PC-9 (cell line): ENCODE results near the gene CRYBB3. TPM values are rescaled to one million over a fixed set of nuclear protein-coding genes. Genes with fewer than 3 reads are reported as not detected.

ENCODE experiments used
- BruUV-seq: library from RNA; stranded (reverse); fragments of 400-500 nt; replicated peaks from 2 replicates; lab custom pipeline; 2021; lab: Mats Ljungman, UMichigan
- CTCF ChIA-PET: fragments of 300-600 bp; sonication (Branson Sonifier 250); formaldehyde crosslinking; loops from one replicate; lab custom pipeline; 2022; ENCODE audit warnings: antibody characterized with exemption; lab: Charles Lee
- POLR2A ChIA-PET: fragments of 300-600 bp; sonication (Branson Sonifier 250); formaldehyde crosslinking; loops from one replicate; lab custom pipeline; 2022; ENCODE audit warnings: antibody characterized with exemption; ENCODE audit not compliant: unreplicated experiment; lab: Charles Lee
- DNase-seq, 2 experiments: peaks; one replicate each; pipeline versions ENCODE4 v3.0.0 to v3.0.0-alpha.2; 2015 to 2022; ENCODE audit warnings: mixed read lengths in 1 of 2
- H2AFZ ChIP-seq: fragments of 200-600 bp; sonication (generic); 2 replicates; pipeline ENCODE4 v1.8.1; 2017; ENCODE audit warnings: antibody characterized with exemption
- H3F3A ChIP-seq: fragments of 200-600 bp; sonication (generic); 2 replicates; pipeline ENCODE4 v1.8.1; 2017; ENCODE audit warnings: antibody characterized with exemption, mild to moderate bottlenecking, low read depth; ENCODE audit not compliant: insufficient read depth
- H3K27ac ChIP-seq: fragments of 200-600 bp; sonication (generic); 2 replicates; pipeline ENCODE4 v1.6.1; 2016; ENCODE audit warnings: mixed run types
- H3K27me3 ChIP-seq: fragments of 200-600 bp; sonication (generic); 2 replicates; pipeline ENCODE4 v1.6.1; 2016; ENCODE audit warnings: low read depth, mixed run types; ENCODE audit not compliant: insufficient read depth
- H3K36me3 ChIP-seq: fragments of 200-600 bp; sonication (generic); 2 replicates; pipeline ENCODE4 v1.6.1; 2016; ENCODE audit warnings: low read depth, mixed run types
- H3K4me1 ChIP-seq: fragments of 200-600 bp; sonication (generic); replicated peaks from 2 replicates; pipeline ENCODE4 v1.6.1; 2016; ENCODE audit warnings: mixed run types; ENCODE audit not compliant: insufficient read depth
- H3K4me2 ChIP-seq: fragments of 200-600 bp; sonication (generic); 2 replicates; pipeline ENCODE4 v1.6.1; 2017; ENCODE audit warnings: mixed run types
- H3K4me3 ChIP-seq: fragments of 200-600 bp; sonication (generic); 2 replicates; pipeline ENCODE4 v1.6.1; 2016; ENCODE audit warnings: mixed run types
- H3K79me2 ChIP-seq: fragments of 200-600 bp; sonication (generic); 2 replicates; pipeline ENCODE4 v1.6.1; 2017; ENCODE audit warnings: low read depth, mixed run types
- H3K9me2 ChIP-seq: fragments of 200-600 bp; sonication (generic); 2 replicates; pipeline ENCODE4 v1.8.1; 2017; ENCODE audit warnings: mild to moderate bottlenecking; ENCODE audit not compliant: insufficient read depth
- H3K9me3 ChIP-seq: fragments of 200-600 bp; sonication (generic); 2 replicates; pipeline ENCODE4 v1.8.1; 2016; ENCODE audit warnings: low read depth; ENCODE audit not compliant: insufficient read depth
- H4K20me1 ChIP-seq: fragments of 200-600 bp; sonication (generic); 2 replicates; pipeline ENCODE4 v1.8.1; 2017; ENCODE audit not compliant: insufficient read depth
- EZH2 ChIP-seq: fragments of 200-600 bp; sonication (generic); IDR thresholded peaks from 2 replicates; pipeline ENCODE4 v1.8.0; 2017; ENCODE audit warnings: antibody characterized with exemption, low read depth
- intact Hi-C: fragments of 100-400 bp; cut with micrococcal nuclease; formaldehyde crosslinking; loops from one replicate; pipeline ENCODE4 v1.10.0; 2022; ENCODE audit not compliant: unreplicated experiment
- total RNA-seq: library from RNA; stranded (reverse); gene quantifications from 2 replicates; pipeline ENCODE4 v1.2.3, GENCODE V29; 2021
- TF ChIP-seq, protein P1 (sequence below): fragments of 200-600 bp; sonication (generic); conservative IDR thresholded peaks from 2 replicates; pipeline ENCODE4 v1.6.1; 2017; ENCODE audit warnings: mixed run types, antibody characterized with exemption, mild to moderate bottlenecking, moderate library complexity

The CRYBB3 gene
- total RNA-seq, 1 experiment from 2014 or later, result 0.85 TPM

DNA sequence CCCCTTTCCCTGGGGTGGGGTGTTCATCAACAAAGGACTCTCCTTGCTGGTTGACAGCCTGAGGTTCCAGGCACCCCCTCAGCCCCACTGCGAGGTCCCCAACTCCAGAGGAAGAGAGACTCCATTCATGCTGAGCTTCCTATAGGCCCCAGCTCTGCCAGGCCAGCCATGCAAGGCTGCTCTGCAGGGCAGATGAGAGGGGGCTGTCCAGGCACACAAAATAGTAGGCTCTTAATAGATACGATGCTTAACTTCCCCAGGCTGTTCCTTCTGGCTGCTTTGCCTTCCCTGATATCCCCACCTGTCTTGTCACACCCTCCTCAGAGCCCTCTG is 45.0 kb upstream of the CRYBB3 start:
- no peaks in the 10 kb centered on the region for H3K27me3 ChIP-seq
- DNase-seq, result no peak
- peaks cover 25% of the 10 kb centered on the region for H3K4me1 ChIP-seq
- CTCF ChIA-PET, result no interaction called here
- H3K27ac ChIP-seq, result peak overlapping the region; percentile 31
- no peak overlapping the region for H2AFZ ChIP-seq
- POLR2A ChIA-PET, result interaction anchor here (0.6 to 0.7 kb wide), 2 partner anchors 26 to 28 kb away, joined by 3 to 6 read pairs; no protein-coding TSS in a partner anchor
- peaks cover 6% of the 10 kb centered on the region; the same call in 1 of the 2 replicates for H3K79me2 ChIP-seq
- peaks cover 8% of the 10 kb centered on the region for H4K20me1 ChIP-seq
- intact Hi-C loops, result loop anchor here (5.0 kb wide), 1 partner anchor 42 kb away; no protein-coding TSS in a partner anchor
- H3K9me2 ChIP-seq, result no peaks in the 10 kb centered on the region
- H3K9me3 ChIP-seq, result no peaks in the 10 kb centered on the region
- peaks cover 23% of the 10 kb centered on the region for H3F3A ChIP-seq
- BruUV-seq, result no TSS peak
- H3K4me3 ChIP-seq, result no peak overlapping the region
- peak overlapping the region; percentile 60 for H3K4me2 ChIP-seq
- no peak for TF ChIP-seq EZH2
- TF ChIP-seq, protein P1, sequence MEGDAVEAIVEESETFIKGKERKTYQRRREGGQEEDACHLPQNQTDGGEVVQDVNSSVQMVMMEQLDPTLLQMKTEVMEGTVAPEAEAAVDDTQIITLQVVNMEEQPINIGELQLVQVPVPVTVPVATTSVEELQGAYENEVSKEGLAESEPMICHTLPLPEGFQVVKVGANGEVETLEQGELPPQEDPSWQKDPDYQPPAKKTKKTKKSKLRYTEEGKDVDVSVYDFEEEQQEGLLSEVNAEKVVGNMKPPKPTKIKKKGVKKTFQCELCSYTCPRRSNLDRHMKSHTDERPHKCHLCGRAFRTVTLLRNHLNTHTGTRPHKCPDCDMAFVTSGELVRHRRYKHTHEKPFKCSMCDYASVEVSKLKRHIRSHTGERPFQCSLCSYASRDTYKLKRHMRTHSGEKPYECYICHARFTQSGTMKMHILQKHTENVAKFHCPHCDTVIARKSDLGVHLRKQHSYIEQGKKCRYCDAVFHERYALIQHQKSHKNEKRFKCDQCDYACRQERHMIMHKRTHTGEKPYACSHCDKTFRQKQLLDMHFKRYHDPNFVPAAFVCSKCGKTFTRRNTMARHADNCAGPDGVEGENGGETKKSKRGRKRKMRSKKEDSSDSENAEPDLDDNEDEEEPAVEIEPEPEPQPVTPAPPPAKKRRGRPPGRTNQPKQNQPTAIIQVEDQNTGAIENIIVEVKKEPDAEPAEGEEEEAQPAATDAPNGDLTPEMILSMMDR, result no peak
- H3K36me3 ChIP-seq, result no peaks in the 10 kb centered on the region

- CTCF ChIA-PET, result no interaction called here
- Histone ChIP-seq H3K4me1 (peaks cover 25% of the 10 kb centered on the region), H3F3A (peaks cover 23% of the 10 kb centered on the region), H3K79me2 (peaks cover 6% of the 10 kb centered on the region; the same call in 1 of the 2 replicates), H2AFZ (no peak overlapping the region), H3K27ac (no peak overlapping the region), H4K20me1 (peaks cover 12% of the 10 kb centered on the region), H3K4me2 (no peak overlapping the region), H3K4me3 (no peak overlapping the region), H3K9me2 (no peaks in the 10 kb centered on the region), H3K9me3 (no peaks in the 10 kb centered on the region), H3K27me3 (no peaks in the 10 kb centered on the region), H3K36me3 (no peaks in the 10 kb centered on the region)
- DNase-seq, result no peak
- TF ChIP-seq, protein P1, result no peak
- TF ChIP-seq EZH2, result no peak
- intact Hi-C loops, result no loop called here
- no TSS peak for BruUV-seq
- POLR2A ChIA-PET, result no interaction called here
Measured at GRCh38 chr22:25156736-25157135, 42.9 kb upstream of the CRYBB3 start.

DNA sequence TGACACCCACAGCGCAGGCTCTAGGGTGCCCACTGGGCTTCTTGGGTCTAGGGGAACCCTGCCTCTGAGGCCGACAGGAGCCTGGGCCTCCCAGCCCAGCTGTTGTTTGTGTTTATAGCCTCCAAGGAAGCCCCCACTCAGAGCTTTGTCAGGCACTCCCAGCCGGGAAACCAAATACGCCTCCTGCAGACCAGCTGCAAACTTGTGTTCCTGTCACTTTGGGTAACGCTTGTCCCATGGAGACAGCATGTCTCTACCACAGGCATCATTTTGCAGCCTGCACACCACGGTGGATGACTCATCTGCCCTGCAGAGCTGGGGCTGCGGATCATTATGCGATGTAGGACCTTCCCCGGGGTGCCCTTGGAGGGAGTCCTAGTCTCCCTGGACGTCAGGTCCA is 40.6 kb upstream of the CRYBB3 start:
- no peaks in the 10 kb centered on the region for H3K9me3 ChIP-seq
- H3K4me1 ChIP-seq, result peaks cover 16% of the 10 kb centered on the region
- H3K9me2 ChIP-seq, result no peaks in the 10 kb centered on the region
- H3K36me3 ChIP-seq, result no peaks in the 10 kb centered on the region
- ChIA-PET CTCF (no interaction called here), POLR2A (no interaction called here)
- BruUV-seq, result no TSS peak
- no peaks in the 10 kb centered on the region for H3K27me3 ChIP-seq
- H4K20me1 ChIP-seq, result peaks cover 12% of the 10 kb centered on the region
- intact Hi-C loops, result no loop called here
- no peak for DNase-seq
- TF ChIP-seq EZH2, result no peak
- TF ChIP-seq, protein P1, result no peak
- H3K79me2 ChIP-seq, result peaks cover 6% of the 10 kb centered on the region; the same call in 1 of the 2 replicates
- H3K4me3 ChIP-seq, result no peak overlapping the region
- H2AFZ ChIP-seq, result no peak overlapping the region
- H3F3A ChIP-seq, result peaks cover 17% of the 10 kb centered on the region
- no peak overlapping the region for H3K27ac ChIP-seq
- H3K4me2 ChIP-seq, result no peak overlapping the region
